SKM-1 treated with dmso at 0.1 percent for 144 hours (cell line): ENCODE data around the gene FGA.
A peak's percentile ranks its signal among the peaks of the same experiment; 100 is the strongest.

Experiments
- DNase-seq: peaks from one replicate; lab custom pipeline; 2025; ENCODE audit not compliant: unreplicated experiment; lab: John Stamatoyannopoulos, UW

FGA gene

DNA sequence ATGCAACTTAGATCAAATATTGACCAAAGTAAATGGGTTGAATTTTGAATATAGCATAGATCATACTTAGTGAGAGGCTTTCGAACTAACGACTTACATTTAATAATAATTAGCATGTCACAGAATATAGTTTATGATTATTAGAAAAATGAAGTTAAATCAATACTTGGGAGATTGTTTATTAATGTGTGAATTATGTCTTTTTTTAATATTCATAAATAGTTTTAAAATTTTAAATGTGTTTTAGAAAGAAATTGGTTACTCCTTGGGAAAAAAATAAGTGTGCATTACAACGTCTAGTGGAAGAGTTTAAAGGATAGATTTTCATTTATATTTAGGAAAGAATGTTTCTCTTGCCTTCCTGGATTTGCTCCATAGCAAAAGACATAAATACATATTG is 7.3 kb downstream of the FGA start:
- DNase-seq, result no peak

DNA sequence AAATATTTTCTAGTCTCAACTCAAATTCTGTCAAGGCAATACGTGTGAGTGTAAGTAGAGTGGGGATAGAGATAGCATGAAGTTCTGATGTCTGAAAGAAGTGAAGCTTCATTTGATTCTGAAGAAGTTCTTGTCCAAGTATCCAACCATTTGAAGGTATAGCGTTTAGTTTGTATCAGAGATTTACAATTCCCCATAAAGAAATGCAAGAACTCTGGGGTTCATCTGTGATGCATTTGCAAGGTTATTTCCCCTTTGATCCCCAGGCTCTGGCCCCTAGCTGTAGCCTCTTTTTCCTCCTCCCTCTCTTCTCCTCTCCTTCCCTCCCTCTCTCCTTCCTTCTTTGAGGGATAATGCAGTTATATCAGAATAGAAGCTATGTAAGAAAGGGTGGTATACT is 7.8 kb downstream of the FGA start:
- no peak for DNase-seq

- DNase-seq, result no peak
Observed at GRCh38 chr4:154579927-154580326, 10.6 kb downstream of the FGA start.

DNA sequence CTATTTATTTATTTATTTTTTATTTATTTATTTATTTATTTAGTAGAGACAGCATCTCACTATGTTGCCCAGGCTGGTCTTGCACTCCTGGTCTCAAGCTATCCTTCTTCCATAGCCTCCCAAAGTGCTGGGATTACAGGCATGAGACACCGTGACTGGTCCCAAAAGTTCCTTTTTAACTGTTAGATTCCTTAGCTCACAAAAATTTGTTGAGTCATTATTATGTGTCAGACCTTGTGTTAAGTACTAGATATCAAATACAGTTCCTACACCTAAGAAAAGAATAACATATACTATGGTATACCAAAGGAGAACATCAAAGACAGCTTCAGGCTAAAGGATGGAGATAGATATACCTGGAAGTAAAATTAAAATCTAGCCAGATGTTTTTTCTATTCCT is 11.6 kb downstream of the FGA start:
- DNase-seq, result no peak

- DNase-seq, result no peak
Observed at GRCh38 chr4:154577324-154577723, 13.2 kb downstream of the FGA start.

- no peak for DNase-seq
Observed at GRCh38 chr4:154574311-154574710, 16.2 kb downstream of the FGA start.

GRCh38 chr4:154573190-154573870 is 17.2 kb downstream of the FGA start:
- no peak for DNase-seq

DNA sequence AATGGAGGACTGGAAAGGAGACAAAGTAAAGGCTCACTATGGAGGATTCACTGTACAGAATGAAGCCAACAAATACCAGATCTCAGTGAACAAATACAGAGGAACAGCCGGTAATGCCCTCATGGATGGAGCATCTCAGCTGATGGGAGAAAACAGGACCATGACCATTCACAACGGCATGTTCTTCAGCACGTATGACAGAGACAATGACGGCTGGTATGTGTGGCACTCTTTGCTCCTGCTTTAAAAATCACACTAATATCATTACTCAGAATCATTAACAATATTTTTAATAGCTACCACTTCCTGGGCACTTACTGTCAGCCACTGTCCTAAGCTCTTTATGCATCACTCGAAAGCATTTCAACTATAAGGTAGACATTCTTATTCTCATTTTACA is 21.0 kb downstream of the FGA start:
- DNase-seq, result no peak

DNA sequence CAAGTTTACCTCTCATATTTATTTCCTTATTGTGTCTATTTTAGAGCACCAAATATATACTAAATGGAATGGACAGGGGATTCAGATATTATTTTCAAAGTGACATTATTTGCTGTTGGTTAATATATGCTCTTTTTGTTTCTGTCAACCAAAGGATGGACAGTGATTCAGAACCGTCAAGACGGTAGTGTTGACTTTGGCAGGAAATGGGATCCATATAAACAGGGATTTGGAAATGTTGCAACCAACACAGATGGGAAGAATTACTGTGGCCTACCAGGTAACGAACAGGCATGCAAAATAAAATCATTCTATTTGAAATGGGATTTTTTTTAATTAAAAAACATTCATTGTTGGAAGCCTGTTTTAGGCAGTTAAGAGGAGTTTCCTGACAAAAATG is 21.5 kb downstream of the FGA start:
- no peak for DNase-seq

GRCh38 chr4:154566639-154567204 is 23.8 kb downstream of the FGA start:
- DNase-seq, result no peak

DNA sequence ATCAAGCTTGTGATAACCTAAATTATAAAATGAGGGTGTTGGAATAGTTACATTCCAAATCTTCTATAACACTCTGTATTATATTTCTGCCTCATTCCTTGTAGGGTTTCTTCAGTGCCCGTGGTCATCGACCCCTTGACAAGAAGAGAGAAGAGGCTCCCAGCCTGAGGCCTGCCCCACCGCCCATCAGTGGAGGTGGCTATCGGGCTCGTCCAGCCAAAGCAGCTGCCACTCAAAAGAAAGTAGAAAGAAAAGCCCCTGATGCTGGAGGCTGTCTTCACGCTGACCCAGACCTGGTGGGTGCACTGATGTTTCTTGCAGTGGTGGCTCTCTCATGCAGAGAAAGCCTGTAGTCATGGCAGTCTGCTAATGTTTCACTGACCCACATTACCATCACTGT is 24.8 kb downstream of the FGA start:
- no peak for DNase-seq

- DNase-seq, result no peak
Observed at GRCh38 chr4:154564311-154564710, 26.2 kb downstream of the FGA start.

- DNase-seq, result no peak
Observed at GRCh38 chr4:154562697-154563254, 27.8 kb downstream of the FGA start, which contains the start of gene FGB. Gene FGB, plus strand, starts transcription at chr4:154563011. Its CDS starts 8 bp downstream, at chr4:154563019.

- no peak for DNase-seq
Observed at GRCh38 chr4:154560824-154561231, 29.7 kb downstream of the FGA start.

DNA sequence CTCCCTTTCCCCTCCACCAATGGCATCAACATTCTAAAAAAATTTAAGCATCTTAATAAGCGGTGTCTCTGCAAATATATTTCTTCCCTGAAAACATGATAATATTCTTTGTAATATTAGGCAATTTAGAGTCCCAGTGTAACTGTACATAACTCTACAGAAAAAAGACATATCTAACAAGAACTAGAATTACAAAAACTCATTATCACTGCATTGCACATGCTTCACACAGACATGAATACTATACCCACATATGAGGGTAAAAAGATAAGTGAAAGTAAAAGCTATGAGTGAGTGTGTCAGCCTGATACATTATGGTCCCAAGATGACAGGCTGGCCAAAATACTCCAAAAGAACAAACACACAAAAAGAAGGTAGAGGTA is 30.1 kb downstream of the FGA start:
- DNase-seq, result no peak

GRCh38 chr4:154559494-154560418 is 30.8 kb downstream of the FGA start:
- DNase-seq, result peak; percentile 33

GRCh38 chr4:154559141-154559493 is 31.4 kb downstream of the FGA start:
- no peak for DNase-seq

DNA sequence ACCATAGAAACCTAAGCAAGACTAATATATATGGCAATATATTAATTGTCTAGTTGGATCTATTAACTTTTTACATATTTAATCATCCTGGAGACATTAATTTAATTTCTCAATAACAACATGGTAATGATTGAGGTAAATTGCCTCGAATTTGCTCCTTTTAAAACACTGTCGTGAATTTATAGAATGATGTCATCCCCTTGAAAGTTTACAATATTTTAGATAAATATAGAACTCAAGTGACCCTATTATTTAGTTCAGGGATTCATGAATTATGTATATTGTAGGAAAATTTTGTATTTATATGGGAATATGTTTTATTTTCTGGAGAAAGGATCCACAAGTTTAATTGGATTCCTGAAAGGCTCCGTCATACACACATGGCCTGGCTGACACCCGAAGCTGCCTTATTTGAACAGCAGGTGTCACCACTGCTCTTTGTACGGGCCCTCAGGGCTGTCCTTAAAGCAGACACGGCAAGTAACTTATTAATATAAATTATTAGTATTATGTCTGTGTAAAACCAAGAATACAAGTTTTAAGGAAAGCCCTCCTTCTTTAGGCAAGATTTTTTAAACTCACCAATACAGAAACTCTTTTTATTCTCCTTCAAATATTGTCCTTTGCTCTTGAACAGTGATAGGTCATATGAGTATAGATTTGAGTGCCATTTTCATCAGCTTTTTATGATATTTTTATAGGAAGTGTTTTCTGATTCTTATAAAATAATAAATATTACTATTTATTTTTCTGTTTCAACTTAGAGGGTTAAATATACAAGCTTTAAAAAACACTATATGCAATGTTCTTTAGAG is 38.5 kb downstream of the FGA start:
- peak; percentile 70 for DNase-seq

DNA sequence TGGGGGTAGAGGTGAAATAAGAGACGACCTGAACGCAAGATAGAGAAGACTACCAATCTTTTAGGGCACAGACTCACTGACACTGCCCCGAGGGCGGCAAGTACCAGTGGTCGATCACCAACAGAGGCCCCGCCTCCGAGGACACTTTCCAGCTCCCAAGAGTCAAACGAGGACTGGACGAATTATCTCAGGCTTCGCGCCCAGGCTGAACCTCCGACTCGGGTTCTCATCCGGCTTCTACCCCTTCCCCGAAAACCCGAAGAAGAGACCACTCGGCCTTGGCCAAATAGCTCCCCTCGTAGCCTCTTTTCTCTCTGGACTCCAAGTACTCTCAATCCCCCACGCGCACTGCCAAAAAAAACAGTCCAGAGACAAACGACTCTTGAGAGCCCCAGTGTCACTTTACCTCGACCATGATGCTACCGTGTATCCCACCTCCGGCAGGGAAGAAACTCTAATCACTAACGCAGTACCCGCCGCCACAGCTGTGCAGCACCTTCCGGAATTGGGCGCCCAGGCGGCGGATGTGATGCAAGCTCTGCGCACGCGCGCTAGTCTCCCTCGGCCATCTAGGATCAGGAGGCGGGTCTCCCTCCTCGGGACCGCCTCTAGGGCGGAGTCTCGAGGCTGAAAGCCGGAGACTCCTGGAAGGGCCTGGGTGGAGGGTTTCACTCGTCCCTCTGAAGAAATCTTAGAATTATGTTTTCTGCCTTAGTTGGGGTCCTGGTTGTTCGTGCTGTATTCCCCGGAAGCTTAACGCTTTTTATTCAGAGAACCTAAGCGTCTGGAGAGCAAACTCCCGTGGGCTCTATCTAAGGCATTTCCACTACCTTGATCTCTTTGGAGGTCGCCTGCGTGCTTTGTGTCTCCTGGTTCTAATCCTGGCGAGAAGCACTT is 40.4 kb downstream of the FGA start, which contains the start of gene PLRG1:
TSS of gene PLRG1 (minus strand) at position 507 of the 897 bp plus-strand sequence. CDS start at position 415, 92 bp downstream.
- DNase-seq, result peak; percentile 92

GRCh38 chr4:154545689-154546088 is 44.9 kb downstream of the FGA start:
- DNase-seq, result no peak
